Ectodermal cell (in vitro differentiated cells): Measurements from ENCODE around the gene BSPRY. TPM values are rescaled to one million over a fixed set of nuclear protein-coding genes. Genes with fewer than 3 reads are reported as not detected.

Source experiments
- H3K27ac ChIP-seq: 2 replicates; pipeline ENCODE4 v1.7.0; 2013; ENCODE audit warnings: mild to moderate bottlenecking, low read depth, low read length; ENCODE audit not compliant: insufficient read depth, poor library complexity, severe bottlenecking
- H3K27me3 ChIP-seq: 2 replicates; pipeline ENCODE4 v1.7.0; 2013; ENCODE audit warnings: mild to moderate bottlenecking, low read length; ENCODE audit not compliant: insufficient read depth, control insufficient read depth, poor library complexity, severe bottlenecking
- H3K36me3 ChIP-seq: one replicate; pipeline ENCODE4 v1.7.0; 2013; ENCODE audit warnings: low read length; ENCODE audit not compliant: control insufficient read depth, insufficient read depth
- H3K4me1 ChIP-seq: one replicate; pipeline ENCODE4 v1.7.0; 2013; ENCODE audit warnings: low read length; ENCODE audit not compliant: control insufficient read depth, insufficient read depth
- H3K4me3 ChIP-seq: 2 replicates; pipeline ENCODE4 v1.7.0; 2013; ENCODE audit warnings: low read depth, low read length, control low read depth; ENCODE audit not compliant: insufficient read depth
- H3K9me3 ChIP-seq: 2 replicates; pipeline ENCODE4 v1.7.0; 2013; ENCODE audit warnings: mild to moderate bottlenecking, low read length, moderate library complexity; ENCODE audit not compliant: control insufficient read depth
- WGBS, 2 experiments: methylation state at CpG; one replicate each; pipeline ENCODE4 v1.1.7; 2013; ENCODE audit warnings: missing lambda C conversion rate in 2 of 2; 5-methylcytosine and 5-hydroxymethylcytosine counted together
- polyA plus RNA-seq, 4 experiments: library from polyadenylated mRNA; stranded (reverse); fragments of 50-300 nt; gene quantifications; one replicate each; pipeline ENCODE4 v1.2.3, GENCODE V29; 2013

Gene BSPRY
- not detected for polyA plus RNA-seq (2013, experiment 1 of 4)
- polyA plus RNA-seq (2013, experiment 2 of 4): 0.16 TPM
- polyA plus RNA-seq (2013, experiment 3 of 4): not detected
- polyA plus RNA-seq (2013, experiment 4 of 4): not detected

GRCh38 chr9:113349445-113350094 is at the start of gene BSPRY:
BSPRY (plus strand) TSS chr9:113349541; CDS start chr9:113349580, 39 bp downstream.
- 2% methylated on average over 71 of the region's 71 CpGs for WGBS, 2 experiments
- H3K4me1 ChIP-seq: no peaks in the 10 kb centered on the region
- H3K27me3 ChIP-seq: peaks cover 65% of the 10 kb centered on the region
- H3K9me3 ChIP-seq: no peaks in the 10 kb centered on the region
- peak within 1 kb of the TSS; percentile 32 for H3K4me3 ChIP-seq
- H3K36me3 ChIP-seq: no peaks in the 10 kb centered on the region
- no peak within 1 kb of the TSS for H3K27ac ChIP-seq

GRCh38 chr9:113299800-113300292 is 49.5 kb upstream of the BSPRY start:
- H3K36me3 ChIP-seq: no peaks in the 10 kb centered on the region
- no peak overlapping the region for H3K27ac ChIP-seq
- no peak overlapping the region for H3K4me3 ChIP-seq
- no peaks in the 10 kb centered on the region for H3K4me1 ChIP-seq
- no peaks in the 10 kb centered on the region for H3K9me3 ChIP-seq
- 86 to 91% methylated on average over 8 of the region's 8 CpGs for WGBS, 2 experiments
- no peaks in the 10 kb centered on the region for H3K27me3 ChIP-seq

GRCh38 chr9:113301548-113301947 is 47.8 kb upstream of the BSPRY start:
- Histone ChIP-seq H3K36me3 (no peaks in the 10 kb centered on the region), H3K4me1 (no peaks in the 10 kb centered on the region), H3K27ac (no peak overlapping the region), H3K27me3 (no peaks in the 10 kb centered on the region), H3K9me3 (no peaks in the 10 kb centered on the region), H3K4me3 (no peak overlapping the region)
- WGBS, 2 experiments: 94 to 95% methylated on average over 8 of the region's 8 CpGs

- Histone ChIP-seq H3K36me3 (no peaks in the 10 kb centered on the region), H3K27me3 (no peaks in the 10 kb centered on the region), H3K27ac (no peak within 1 kb of the TSS), H3K4me3 (no peak within 1 kb of the TSS), H3K9me3 (no peaks in the 10 kb centered on the region), H3K4me1 (no peaks in the 10 kb centered on the region)
- WGBS, 2 experiments: 85 to 89% methylated on average over 25 of the region's 25 CpGs
Measured at GRCh38 chr9:113302792-113303418, 46.4 kb upstream of the BSPRY start, which contains the start of gene RNF183. RNF183 (minus strand) TSS chr9:113303376; CDS start chr9:113298184, 5,192 bp downstream.

- H3K36me3 ChIP-seq: no peaks in the 10 kb centered on the region
- no peaks in the 10 kb centered on the region for H3K4me1 ChIP-seq
- WGBS, 2 experiments: no CpG with 5 or more reads among the region's 1 CpG
- H3K4me3 ChIP-seq: no peak overlapping the region
- H3K27ac ChIP-seq: no peak overlapping the region
- no peaks in the 10 kb centered on the region for H3K27me3 ChIP-seq
- no peaks in the 10 kb centered on the region for H3K9me3 ChIP-seq
Measured at GRCh38 chr9:113306566-113306965, 42.8 kb upstream of the BSPRY start.

- Histone ChIP-seq H3K27ac (no peak overlapping the region), H3K9me3 (no peaks in the 10 kb centered on the region), H3K4me1 (no peaks in the 10 kb centered on the region), H3K27me3 (no peaks in the 10 kb centered on the region), H3K36me3 (no peaks in the 10 kb centered on the region), H3K4me3 (no peak overlapping the region)
- 84 to 85% methylated on average over 8 of the region's 8 CpGs for WGBS, 2 experiments
Measured at GRCh38 chr9:113307396-113307975, 41.9 kb upstream of the BSPRY start.

- H3K36me3 ChIP-seq: no peaks in the 10 kb centered on the region
- no peak overlapping the region for H3K27ac ChIP-seq
- no peaks in the 10 kb centered on the region for H3K4me1 ChIP-seq
- H3K9me3 ChIP-seq: no peaks in the 10 kb centered on the region
- 19 to 60% methylated on average over 2 of the region's 2 CpGs for WGBS, 2 experiments
- no peak overlapping the region for H3K4me3 ChIP-seq
- H3K27me3 ChIP-seq: no peaks in the 10 kb centered on the region
Measured at GRCh38 chr9:113309204-113309813, 40.0 kb upstream of the BSPRY start.

GRCh38 chr9:113310538-113310937 is 38.8 kb upstream of the BSPRY start:
- H3K4me1 ChIP-seq: no peaks in the 10 kb centered on the region
- H3K36me3 ChIP-seq: no peaks in the 10 kb centered on the region
- no peak overlapping the region for H3K27ac ChIP-seq
- H3K4me3 ChIP-seq: no peak overlapping the region
- no peaks in the 10 kb centered on the region for H3K9me3 ChIP-seq
- 87 to 93% methylated on average over 3 of the region's 3 CpGs for WGBS, 2 experiments
- no peaks in the 10 kb centered on the region for H3K27me3 ChIP-seq

- Histone ChIP-seq H3K4me1 (no peaks in the 10 kb centered on the region), H3K27me3 (no peaks in the 10 kb centered on the region), H3K9me3 (no peaks in the 10 kb centered on the region), H3K27ac (no peak overlapping the region), H3K4me3 (no peak overlapping the region), H3K36me3 (no peaks in the 10 kb centered on the region)
- 92 to 95% methylated on average over 2 to 3 of the region's 3 CpGs for WGBS, 2 experiments
Measured at GRCh38 chr9:113311961-113312360, 37.4 kb upstream of the BSPRY start.

GRCh38 chr9:113313261-113313660 is 36.1 kb upstream of the BSPRY start:
- 87 to 89% methylated on average over 5 of the region's 5 CpGs for WGBS, 2 experiments
- no peaks in the 10 kb centered on the region for H3K9me3 ChIP-seq
- no peak overlapping the region for H3K27ac ChIP-seq
- no peak overlapping the region for H3K4me3 ChIP-seq
- no peaks in the 10 kb centered on the region for H3K27me3 ChIP-seq
- H3K4me1 ChIP-seq: no peaks in the 10 kb centered on the region
- no peaks in the 10 kb centered on the region for H3K36me3 ChIP-seq
